ENCODE data around the gene KCNF1. TPM values are rescaled to one million over a fixed set of nuclear protein-coding genes. Genes with fewer than 3 reads are reported as not detected.

The KCNF1 gene
- total RNA-seq, 2 donors from 2014 or later, result not detected

- H3K36me3 ChIP-seq, result no peaks in the 10 kb centered on the region
- DNase-seq (ENCODE audit: low spot score) (no peak), ATAC-seq (ENCODE audit: insufficient number of reproducible peaks, low FRiP score, low read depth) (no peak)
- H3K9me3 ChIP-seq, result no peaks in the 10 kb centered on the region
- no peaks in the 10 kb centered on the region for H3K27me3 ChIP-seq (replicated peaks; ENCODE audit: insufficient read depth)
- H3K4me1 ChIP-seq (ENCODE audit: control insufficient read depth in 1 of 2, low read depth in 2 of 2), result no peaks in the 10 kb centered on the region
- H3K4me3 ChIP-seq, result no peak overlapping the region
- H3K27ac ChIP-seq, result no peak overlapping the region
- no peak for TF ChIP-seq CTCF (IDR thresholded peaks at IDR 0.05)
These were observed 50.3 kb downstream of the KCNF1 start for GRCh38 chr2:10962004-10962403.

- no peak for ATAC-seq (ENCODE audit: insufficient number of reproducible peaks, low FRiP score, low read depth)
- no peaks in the 10 kb centered on the region for H3K27me3 ChIP-seq (replicated peaks; ENCODE audit: insufficient read depth)
- no peaks in the 10 kb centered on the region for H3K9me3 ChIP-seq
- no peaks in the 10 kb centered on the region for H3K36me3 ChIP-seq
- no peak for DNase-seq (ENCODE audit: low spot score)
- H3K4me1 ChIP-seq (ENCODE audit: control insufficient read depth in 1 of 2, low read depth in 2 of 2), result no peaks in the 10 kb centered on the region
- TF ChIP-seq CTCF (IDR thresholded peaks at IDR 0.05), result no peak
- no peak overlapping the region for H3K27ac ChIP-seq
- H3K4me3 ChIP-seq, result no peak overlapping the region
These were observed 51.4 kb downstream of the KCNF1 start for GRCh38 chr2:10963155-10963554.

Other genes starting within 250 kb of the KCNF1 start
- gene NOL10, start 222.0 kb upstream of the KCNF1 start, total RNA-seq, result 10 to 100 TPM; 16.5 to 34.8 TPM
- gene ATP6V1C2, start 190.3 kb upstream of the KCNF1 start, total RNA-seq, result 1 to 10 TPM in 1 of 2 donors, not detected in 1; 5.3 TPM
- 100 to 1,000 TPM in 1 of 2 donors, 10 to 100 TPM in 1; 94.9 to 100 TPM for gene PDIA6, start 99.1 kb upstream of the KCNF1 start, total RNA-seq
- gene SLC66A3, start 243.5 kb downstream of the KCNF1 start, total RNA-seq, result 100 to 1,000 TPM in 1 of 2 donors, 10 to 100 TPM in 1; 53.6 to 124 TPM

Data from thoracic aorta (tissue), 2 donors.